HEK293 (cell line): Measurements from ENCODE around the gene COL18A1.

Source experiments
- CTCF ChIA-PET: fragments of 350-600 bp; formaldehyde crosslinking; extraction: SDS; loops from one replicate; lab custom pipeline; 2021; ENCODE audit warnings: antibody characterized with exemption; lab: Yijun Ruan, JAX
- POLR2A ChIA-PET: fragments of 300-600 bp; formaldehyde crosslinking; extraction: SDS; loops from one replicate; lab custom pipeline; 2020; ENCODE audit warnings: antibody characterized with exemption, inconsistent platforms; lab: Yijun Ruan, JAX
- H3K27ac ChIP-seq: fragments of 200-500 bp; sonication (Bioruptor generic); 2 replicates; pipeline ENCODE4 v1.5.1; 2014; ENCODE audit warnings: low read depth, low read length, control low read depth, inconsistent platforms; ENCODE audit errors: extremely low read depth
- H3K36me3 ChIP-seq, 2 experiments: fragments of 200-500 bp in 1 of 2; sonication (Bioruptor generic) in 1 of 2; 1 replicate in 1 of 2; 2 replicates in 1 of 2; pipeline ENCODE4 v1.5.1; 2014 to 2017; ENCODE audit warnings: inconsistent platforms in 2 of 2, low read length in 2 of 2; ENCODE audit not compliant: control insufficient read depth in 2 of 2, insufficient read depth in 1 of 2
- H3K4me1 ChIP-seq: fragments of 200-500 bp; sonication (Bioruptor generic); 2 replicates; pipeline ENCODE4 v1.5.1; 2014; ENCODE audit warnings: mild to moderate bottlenecking, low read length, inconsistent platforms; ENCODE audit not compliant: control insufficient read depth, insufficient read depth
- H3K4me3 ChIP-seq: 2 replicates; pipeline ENCODE4 v1.5.1; 2011; ENCODE audit warnings: low read depth, mild to moderate bottlenecking, control low read depth, low read length, moderate library complexity
- H3K9me3 ChIP-seq: fragments of 200-500 bp; sonication (Bioruptor generic); 2 replicates; pipeline ENCODE4 v1.5.1; 2014; ENCODE audit warnings: low read depth, low read length, inconsistent platforms; ENCODE audit not compliant: control insufficient read depth, insufficient read depth
- EGR2 ChIP-seq: fragments of 450-650 bp; formaldehyde crosslinking; IDR thresholded peaks from 2 replicates; pipeline ENCODE4 v1.5.1; 2016; ENCODE audit warnings: low read depth, missing biosample characterization, missing genetic modification characterization
- HOXA7 ChIP-seq: sonication (generic); formaldehyde crosslinking; IDR thresholded peaks from 2 replicates; pipeline ENCODE4 v1.8.1; 2022; ENCODE audit warnings: missing genetic modification reagents, borderline replicate concordance
- KLF1 ChIP-seq: fragments of 450-650 bp; formaldehyde crosslinking; IDR thresholded peaks from 2 replicates; pipeline ENCODE4 v1.5.1; 2016; ENCODE audit warnings: missing biosample characterization, missing genetic modification characterization
- KLF9 ChIP-seq: fragments of 450-650 bp; formaldehyde crosslinking; IDR thresholded peaks from 2 replicates; pipeline ENCODE4 v1.5.1; 2016; ENCODE audit warnings: missing biosample characterization, missing genetic modification characterization, low read depth
- PRDM4 ChIP-seq: fragments of 450-650 bp; formaldehyde crosslinking; IDR thresholded peaks from 2 replicates; pipeline ENCODE4 v1.5.1; 2017; ENCODE audit warnings: missing biosample characterization, missing genetic modification characterization
- SCRT2 ChIP-seq: fragments of 450-650 bp; formaldehyde crosslinking; IDR thresholded peaks from 2 replicates; pipeline ENCODE4 v1.5.1; 2016; ENCODE audit warnings: missing biosample characterization, missing genetic modification characterization
- ZBTB20 ChIP-seq: fragments of 450-650 bp; formaldehyde crosslinking; IDR thresholded peaks from 2 replicates; pipeline ENCODE4 v1.5.1; 2016; ENCODE audit warnings: missing biosample characterization, missing genetic modification characterization
- ZFHX2 ChIP-seq: fragments of 450-650 bp; formaldehyde crosslinking; conservative IDR thresholded peaks from 2 replicates; pipeline ENCODE4 v1.5.1; 2016; ENCODE audit warnings: missing biosample characterization, missing genetic modification characterization
- ZNF26 ChIP-seq: fragments of 450-650 bp; formaldehyde crosslinking; IDR thresholded peaks from 2 replicates; pipeline ENCODE4 v1.5.1; 2016; ENCODE audit warnings: missing biosample characterization, missing genetic modification characterization
- ZNF629 ChIP-seq: fragments of 450-650 bp; formaldehyde crosslinking; IDR thresholded peaks from 2 replicates; pipeline ENCODE4 v1.5.1; 2017; ENCODE audit warnings: missing biosample characterization, missing genetic modification characterization
- ZNF639 ChIP-seq: fragments of 450-650 bp; formaldehyde crosslinking; IDR thresholded peaks from 2 replicates; pipeline ENCODE4 v1.5.1; 2016; ENCODE audit warnings: missing biosample characterization, missing genetic modification characterization
- ZNF707 ChIP-seq: fragments of 450-650 bp; formaldehyde crosslinking; IDR thresholded peaks from 2 replicates; pipeline ENCODE4 v1.5.1; 2016; ENCODE audit warnings: missing biosample characterization, missing genetic modification characterization
- ZNF792 ChIP-seq: fragments of 450-650 bp; formaldehyde crosslinking; IDR thresholded peaks from 2 replicates; pipeline ENCODE4 v1.5.1; 2016; ENCODE audit warnings: missing biosample characterization, missing genetic modification characterization
- TF ChIP-seq, protein P1 (sequence below): fragments of 450-650 bp; formaldehyde crosslinking; IDR thresholded peaks from 2 replicates; pipeline ENCODE4 v1.5.1; 2016; ENCODE audit warnings: missing biosample characterization, missing genetic modification characterization

COL18A1 gene

DNA sequence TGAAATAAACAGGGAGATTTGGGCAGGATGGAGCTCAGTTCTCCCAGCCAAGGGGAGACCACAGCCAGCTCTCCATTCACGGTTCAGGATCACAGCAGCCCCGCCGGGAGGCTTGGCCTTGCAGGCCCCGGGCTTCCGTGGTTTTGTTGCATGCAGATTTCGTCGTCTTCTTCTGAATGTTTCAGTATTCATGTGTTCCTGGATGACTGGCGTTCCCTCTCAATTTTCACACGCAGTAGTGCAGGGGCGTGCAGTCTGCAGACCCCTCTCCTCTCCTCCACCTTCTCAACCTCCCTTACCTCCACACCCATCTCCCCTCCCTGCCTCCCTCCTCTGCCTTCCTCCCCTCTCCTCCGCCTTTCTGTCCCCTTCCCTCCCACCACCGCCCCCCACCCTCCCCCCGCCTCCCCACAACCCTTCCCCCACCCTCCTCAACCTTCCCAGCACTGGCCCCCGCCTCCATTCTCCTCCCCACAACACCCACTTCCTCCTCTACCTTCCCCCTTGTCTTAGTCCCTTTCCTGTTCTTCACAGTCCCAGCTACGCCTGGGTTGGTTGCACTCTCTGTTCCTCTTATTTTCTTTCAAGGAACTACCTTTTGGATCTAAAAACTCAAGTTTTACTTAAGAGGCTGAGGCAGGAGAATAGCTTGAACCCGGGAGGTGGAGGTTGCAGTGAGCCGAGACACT lies 145.7 kb downstream of the COL18A1 start:
- H3K9me3 ChIP-seq = no peaks in the 10 kb centered on the region
- ChIA-PET CTCF (interaction anchor here (0.6 to 1.0 kb wide), 3 partner anchors 18 to 259 kb away, joined by 3 to 4 read pairs (median 3); no protein-coding TSS in a partner anchor), POLR2A (no interaction called here)
- no peaks in the 10 kb centered on the region for H3K36me3 ChIP-seq
- H3K27ac ChIP-seq = no peak overlapping the region
- no peak overlapping the region for H3K4me3 ChIP-seq
- peaks cover 4% of the 10 kb centered on the region; the same call in 1 of the 2 replicates for H3K4me1 ChIP-seq
- TF ChIP-seq KLF1 (tag by site-specific recombination) = peak; percentile 35; the same call in 1 of the 2 replicates
- TF ChIP-seq HOXA7 (CRISPR knock-in tag) = no peak
- TF ChIP-seq ZNF26 (tag by site-specific recombination) = no peak
- peak; percentile 20; the same call in 1 of the 2 replicates for TF ChIP-seq EGR2 (tag by site-specific recombination)
- 0 out of 2 replicates have a peak, but pooled peaks have one; percentile 27 for TF ChIP-seq ZFHX2 (tag by site-specific recombination)
- no peak for TF ChIP-seq KLF9 (tag by site-specific recombination)
- TF ChIP-seq, protein P1, sequence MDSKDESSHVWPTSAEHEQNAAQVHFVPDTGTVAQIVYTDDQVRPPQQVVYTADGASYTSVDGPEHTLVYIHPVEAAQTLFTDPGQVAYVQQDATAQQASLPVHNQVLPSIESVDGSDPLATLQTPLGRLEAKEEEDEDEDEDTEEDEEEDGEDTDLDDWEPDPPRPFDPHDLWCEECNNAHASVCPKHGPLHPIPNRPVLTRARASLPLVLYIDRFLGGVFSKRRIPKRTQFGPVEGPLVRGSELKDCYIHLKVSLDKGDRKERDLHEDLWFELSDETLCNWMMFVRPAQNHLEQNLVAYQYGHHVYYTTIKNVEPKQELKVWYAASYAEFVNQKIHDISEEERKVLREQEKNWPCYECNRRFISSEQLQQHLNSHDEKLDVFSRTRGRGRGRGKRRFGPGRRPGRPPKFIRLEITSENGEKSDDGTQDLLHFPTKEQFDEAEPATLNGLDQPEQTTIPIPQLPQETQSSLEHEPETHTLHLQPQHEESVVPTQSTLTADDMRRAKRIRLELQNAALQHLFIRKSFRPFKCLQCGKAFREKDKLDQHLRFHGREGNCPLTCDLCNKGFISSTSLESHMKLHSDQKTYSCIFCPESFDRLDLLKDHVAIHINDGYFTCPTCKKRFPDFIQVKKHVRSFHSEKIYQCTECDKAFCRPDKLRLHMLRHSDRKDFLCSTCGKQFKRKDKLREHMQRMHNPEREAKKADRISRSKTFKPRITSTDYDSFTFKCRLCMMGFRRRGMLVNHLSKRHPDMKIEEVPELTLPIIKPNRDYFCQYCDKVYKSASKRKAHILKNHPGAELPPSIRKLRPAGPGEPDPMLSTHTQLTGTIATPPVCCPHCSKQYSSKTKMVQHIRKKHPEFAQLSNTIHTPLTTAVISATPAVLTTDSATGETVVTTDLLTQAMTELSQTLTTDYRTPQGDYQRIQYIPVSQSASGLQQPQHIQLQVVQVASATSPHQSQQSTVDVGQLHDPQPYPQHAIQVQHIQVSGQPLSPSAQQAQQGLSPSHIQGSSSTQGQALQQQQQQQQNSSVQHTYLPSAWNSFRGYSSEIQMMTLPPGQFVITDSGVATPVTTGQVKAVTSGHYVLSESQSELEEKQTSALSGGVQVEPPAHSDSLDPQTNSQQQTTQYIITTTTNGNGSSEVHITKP (tag by site-specific recombination) = no peak

- Histone ChIP-seq H3K36me3 (no peaks in the 10 kb centered on the region), H3K4me3 (no peak overlapping the region), H3K9me3 (no peaks in the 10 kb centered on the region), H3K27ac (no peak overlapping the region), H3K4me1 (peaks cover 6% of the 10 kb centered on the region; the same call in 1 of the 2 replicates)
- POLR2A ChIA-PET = no interaction called here
- CTCF ChIA-PET = no interaction called here
- TF ChIP-seq SCRT2 (tag by site-specific recombination) (peak; percentile 90), ZBTB20 (tag by site-specific recombination) (peak; percentile 29; the same call in 1 of the 2 replicates), ZNF639 (tag by site-specific recombination) (0 out of 2 replicates have a peak, but pooled peaks have one; percentile 39), PRDM4 (tag by site-specific recombination) (no peak), ZNF792 (tag by site-specific recombination) (no peak), ZNF629 (tag by site-specific recombination) (peak; percentile 53; the same call in 1 of the 2 replicates), ZNF707 (tag by site-specific recombination) (no peak)
Measured at GRCh38 chr21:45551316-45551715, 146.4 kb downstream of the COL18A1 start.
